MCF 10A (cell line): ENCODE measurements around the gene DAB2. TPM values are rescaled to one million over a fixed set of nuclear protein-coding genes. Genes with fewer than 3 reads are reported as not detected.

Experiments used
- BruUV-seq: library from RNA; stranded (reverse); fragments of 400-500 nt; replicated peaks from 2 replicates; lab custom pipeline; 2021; lab: Mats Ljungman, UMichigan
- CTCF ChIA-PET: fragments of 300-600 bp; sonication (Branson Sonifier 250); formaldehyde crosslinking; extraction: SDS; loops from one replicate; lab custom pipeline; 2021; ENCODE audit warnings: antibody characterized with exemption, inconsistent platforms; lab: Yijun Ruan, JAX
- POLR2A ChIA-PET: fragments of 300-600, 350-650 bp; sonication (Branson Sonifier 250); formaldehyde crosslinking; extraction: SDS; loops from one replicate; lab custom pipeline; 2020; ENCODE audit warnings: antibody characterized with exemption, inconsistent platforms; lab: Yijun Ruan, JAX
- DNase-seq: peaks from one replicate; pipeline ENCODE4 v3.0.0-alpha.2; 2018; ENCODE audit not compliant: unreplicated experiment
- H3K27ac Mint-ChIP-seq: one replicate; pipeline ENCODE4 v1.8.0; 2022; ENCODE audit warnings: mild to moderate bottlenecking, low read depth, mixed read lengths; ENCODE audit not compliant: unreplicated experiment
- H3K27me3 Mint-ChIP-seq: one replicate; pipeline ENCODE4 v1.8.0; 2022; ENCODE audit warnings: mixed read lengths; ENCODE audit not compliant: insufficient read depth, unreplicated experiment
- H3K36me3 Mint-ChIP-seq: one replicate; pipeline ENCODE4 v1.8.0; 2022; ENCODE audit warnings: mild to moderate bottlenecking, moderate library complexity, mixed read lengths; ENCODE audit not compliant: insufficient read depth, unreplicated experiment
- H3K4me1 Mint-ChIP-seq: one replicate; pipeline ENCODE4 v1.8.0; 2022; ENCODE audit warnings: mixed read lengths; ENCODE audit not compliant: insufficient read depth, unreplicated experiment
- H3K4me3 Mint-ChIP-seq: one replicate; pipeline ENCODE4 v1.8.0; 2022; ENCODE audit warnings: mild to moderate bottlenecking, moderate library complexity, mixed read lengths; ENCODE audit not compliant: unreplicated experiment
- H3K9me3 Mint-ChIP-seq: one replicate; pipeline ENCODE4 v1.8.0; 2022; ENCODE audit warnings: mixed read lengths; ENCODE audit not compliant: unreplicated experiment
- intact Hi-C: fragments of 100-400 bp; cut with micrococcal nuclease; formaldehyde crosslinking; loops from 2 replicates; pipeline ENCODE4 v1.14.1; 2022
- total RNA-seq: library from RNA; stranded (reverse); gene quantifications from 2 replicates; pipeline ENCODE4 v1.2.3, GENCODE V29; 2022
- TF ChIP-seq, protein P1 (sequence below): fragments of 200-600 bp; IDR thresholded peaks from one replicate; pipeline ENCODE4 v1.8.0; 2022; ENCODE audit warnings: antibody characterized with exemption, mild to moderate bottlenecking; ENCODE audit not compliant: unreplicated experiment

Gene DAB2
- total RNA-seq, 1 experiment from 2014 or later, result 0.68 TPM

DNA sequence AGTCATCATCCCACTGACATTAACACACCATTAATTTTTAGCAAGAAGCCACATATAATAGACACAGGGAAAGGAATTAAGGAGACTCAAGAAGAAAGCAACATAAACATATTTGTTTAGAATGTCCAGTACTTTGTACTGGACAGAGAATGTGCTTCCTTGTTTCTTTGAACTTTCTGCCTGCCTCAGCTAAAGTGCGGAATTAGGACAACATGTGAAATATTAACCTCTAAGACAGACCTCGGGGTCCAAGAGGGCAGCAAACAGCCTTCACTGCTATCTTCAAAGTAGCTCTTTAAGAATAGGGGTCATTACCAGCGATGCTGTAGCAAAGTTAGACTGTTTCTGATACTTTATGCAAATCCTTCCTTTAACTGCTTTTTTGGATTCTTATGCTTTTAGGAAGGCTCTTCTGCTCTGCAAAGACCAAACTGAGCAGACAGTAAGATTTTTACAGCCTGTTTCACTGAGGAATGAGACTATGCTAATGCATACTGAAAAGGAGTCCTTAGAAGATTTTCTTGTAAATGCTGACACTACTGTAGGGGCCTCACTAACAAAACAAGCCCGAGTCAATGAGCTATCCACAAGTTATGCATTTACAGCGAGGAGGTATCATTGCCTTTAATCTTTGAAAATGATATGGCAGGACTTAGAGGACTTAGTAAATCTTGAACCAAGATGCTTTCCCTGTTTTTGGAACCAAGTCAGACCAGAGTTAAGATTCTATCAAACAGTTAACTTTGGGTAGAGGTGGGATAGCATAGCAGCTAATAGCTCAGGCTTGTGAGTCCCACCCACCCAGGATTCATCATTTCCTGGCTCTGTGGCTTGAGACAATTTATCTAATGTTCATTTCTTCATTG lies 23.8 kb downstream of the DAB2 start:
- ChIA-PET POLR2A (interaction anchor here (1.2 to 2.3 kb wide), 3 partner anchors 9 to 43 kb away, joined by 3 to 8 read pairs (median 3); no protein-coding TSS in a partner anchor), CTCF (interaction anchor here (0.5 to 1.9 kb wide), 8 partner anchors 9 to 1067 kb away, joined by 3 to 8 read pairs (median 3); no protein-coding TSS in a partner anchor)
- no peaks in the 10 kb centered on the region for H3K9me3 Mint-ChIP-seq
- H3K4me3 Mint-ChIP-seq, result no peak overlapping the region
- no TSS peak for BruUV-seq
- H3K27ac Mint-ChIP-seq, result peak overlapping the region; percentile 88
- intact Hi-C loops, result no loop called here
- H3K36me3 Mint-ChIP-seq, result no peaks in the 10 kb centered on the region
- no peaks in the 10 kb centered on the region for H3K27me3 Mint-ChIP-seq
- TF ChIP-seq, protein P1, sequence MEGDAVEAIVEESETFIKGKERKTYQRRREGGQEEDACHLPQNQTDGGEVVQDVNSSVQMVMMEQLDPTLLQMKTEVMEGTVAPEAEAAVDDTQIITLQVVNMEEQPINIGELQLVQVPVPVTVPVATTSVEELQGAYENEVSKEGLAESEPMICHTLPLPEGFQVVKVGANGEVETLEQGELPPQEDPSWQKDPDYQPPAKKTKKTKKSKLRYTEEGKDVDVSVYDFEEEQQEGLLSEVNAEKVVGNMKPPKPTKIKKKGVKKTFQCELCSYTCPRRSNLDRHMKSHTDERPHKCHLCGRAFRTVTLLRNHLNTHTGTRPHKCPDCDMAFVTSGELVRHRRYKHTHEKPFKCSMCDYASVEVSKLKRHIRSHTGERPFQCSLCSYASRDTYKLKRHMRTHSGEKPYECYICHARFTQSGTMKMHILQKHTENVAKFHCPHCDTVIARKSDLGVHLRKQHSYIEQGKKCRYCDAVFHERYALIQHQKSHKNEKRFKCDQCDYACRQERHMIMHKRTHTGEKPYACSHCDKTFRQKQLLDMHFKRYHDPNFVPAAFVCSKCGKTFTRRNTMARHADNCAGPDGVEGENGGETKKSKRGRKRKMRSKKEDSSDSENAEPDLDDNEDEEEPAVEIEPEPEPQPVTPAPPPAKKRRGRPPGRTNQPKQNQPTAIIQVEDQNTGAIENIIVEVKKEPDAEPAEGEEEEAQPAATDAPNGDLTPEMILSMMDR, result no peak
- DNase-seq, result no peak
- H3K4me1 Mint-ChIP-seq, result peaks cover 14% of the 10 kb centered on the region

DNA sequence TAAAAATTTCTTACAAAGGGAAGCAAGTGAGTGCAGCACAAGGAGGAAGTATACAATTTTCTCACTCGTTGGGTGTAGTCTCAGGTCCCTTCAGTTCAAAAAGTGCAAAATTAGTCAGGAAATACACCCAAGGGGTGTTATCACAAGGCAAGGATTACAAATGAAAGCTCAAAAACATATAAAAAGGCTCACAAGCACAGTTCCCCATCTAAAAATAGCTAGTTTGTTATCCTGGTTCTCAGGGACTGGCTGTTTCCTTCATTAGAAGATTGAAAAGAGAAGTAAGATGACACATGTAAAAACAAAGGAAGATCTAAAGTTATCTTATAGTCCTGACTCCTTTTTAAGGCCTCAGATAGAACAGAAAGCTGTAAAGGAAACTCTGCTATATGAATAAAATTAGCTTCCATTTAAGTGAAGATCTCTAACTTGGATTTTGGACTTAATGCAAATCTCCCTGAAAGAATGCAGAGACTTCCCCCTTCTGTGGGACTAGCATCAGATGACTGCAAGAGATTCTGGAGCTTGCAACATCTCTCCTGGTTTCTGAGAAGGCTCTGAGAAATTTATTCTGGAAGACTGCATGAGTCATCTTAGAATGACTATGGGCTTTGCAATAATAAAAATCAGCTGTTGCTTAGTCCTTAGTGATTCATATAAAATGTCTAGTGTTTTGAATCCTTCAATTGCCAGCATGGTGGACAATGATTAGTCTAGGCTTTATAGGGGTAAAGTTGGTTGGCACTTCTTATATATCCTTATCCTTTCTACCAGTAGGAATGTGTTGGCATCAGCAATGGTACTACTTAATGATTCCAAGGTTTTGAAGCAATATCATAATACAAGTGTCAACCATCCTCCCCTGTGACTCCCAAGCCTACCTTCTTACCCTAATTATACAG lies 25.4 kb downstream of the DAB2 start:
- TSS peak; percentile 87 for BruUV-seq
- Mint-ChIP-seq H3K4me3 (no peak overlapping the region), H3K9me3 (no peaks in the 10 kb centered on the region), H3K27ac (peak overlapping the region; percentile 88), H3K4me1 (peaks cover 23% of the 10 kb centered on the region), H3K27me3 (no peaks in the 10 kb centered on the region), H3K36me3 (no peaks in the 10 kb centered on the region)
- TF ChIP-seq, protein P1, result no peak
- ChIA-PET POLR2A (interaction anchor here (1.1 to 2.3 kb wide), 3 partner anchors 12 to 25 kb away, joined by 4 to 8 read pairs (median 5); partner anchors contain the start of gene DAB2), CTCF (interaction anchor here (0.9 to 5.3 kb wide), 6 partner anchors 12 to 149 kb away, joined by 3 to 33 read pairs (median 6); no protein-coding TSS in a partner anchor)
- intact Hi-C loops, result loop anchor here (1.0 kb wide), 1 partner anchor 48 kb away; no protein-coding TSS in a partner anchor
- peak; percentile 94 for DNase-seq

DNA sequence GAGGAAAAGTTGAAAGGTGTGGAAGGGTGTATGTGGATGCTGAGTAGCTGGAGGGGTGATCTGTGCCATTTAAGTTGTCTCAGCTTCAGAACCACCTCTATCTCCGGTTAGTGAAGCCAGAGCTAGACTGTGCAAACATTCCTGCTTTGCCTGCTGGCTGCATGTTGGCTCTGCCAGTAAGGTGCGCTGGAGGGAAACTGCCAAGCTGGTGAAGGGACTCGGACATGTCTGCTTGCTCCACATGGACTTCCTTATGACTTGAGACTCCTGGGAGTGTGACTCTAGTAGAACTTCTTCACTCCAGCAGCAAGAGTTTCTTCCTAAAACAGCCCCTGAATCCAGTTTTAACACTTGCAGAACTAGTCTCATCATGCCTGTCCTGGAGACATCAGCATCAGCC lies 27.9 kb downstream of the DAB2 start:
- no TSS peak for BruUV-seq
- CTCF ChIA-PET, result interaction anchor here (0.7 to 5.3 kb wide), 4 partner anchors 21 to 174 kb away, joined by 3 to 33 read pairs (median 12); no protein-coding TSS in a partner anchor
- TF ChIP-seq, protein P1, result no peak
- POLR2A ChIA-PET, result interaction anchor here (0.9 kb wide), 1 partner anchor 166 kb away, joined by 3 read pairs; no protein-coding TSS in a partner anchor
- intact Hi-C loops, result no loop called here
- H3K27me3 Mint-ChIP-seq, result no peaks in the 10 kb centered on the region
- no peak overlapping the region for H3K4me3 Mint-ChIP-seq
- H3K27ac Mint-ChIP-seq, result peak overlapping the region; percentile 11
- no peaks in the 10 kb centered on the region for H3K36me3 Mint-ChIP-seq
- DNase-seq, result no peak
- peaks cover 23% of the 10 kb centered on the region for H3K4me1 Mint-ChIP-seq
- H3K9me3 Mint-ChIP-seq, result no peaks in the 10 kb centered on the region
